PC-9 (cell line): ENCODE data around the gene ZNF37A. TPM values are rescaled to one million over a fixed set of nuclear protein-coding genes. Genes with fewer than 3 reads are reported as not detected.

Experiments used
- BruUV-seq: library from RNA; stranded (reverse); fragments of 400-500 nt; replicated peaks from 2 replicates; lab custom pipeline; 2021; lab: Mats Ljungman, UMichigan
- CTCF ChIA-PET: fragments of 300-600 bp; sonication (Branson Sonifier 250); formaldehyde crosslinking; loops from one replicate; lab custom pipeline; 2022; ENCODE audit warnings: antibody characterized with exemption; lab: Charles Lee
- POLR2A ChIA-PET: fragments of 300-600 bp; sonication (Branson Sonifier 250); formaldehyde crosslinking; loops from one replicate; lab custom pipeline; 2022; ENCODE audit warnings: antibody characterized with exemption; ENCODE audit not compliant: unreplicated experiment; lab: Charles Lee
- DNase-seq, 2 experiments: peaks; one replicate each; pipeline versions ENCODE4 v3.0.0 to v3.0.0-alpha.2; 2015 to 2022; ENCODE audit warnings: mixed read lengths in 1 of 2
- H2AFZ ChIP-seq: fragments of 200-600 bp; sonication (generic); 2 replicates; pipeline ENCODE4 v1.8.1; 2017; ENCODE audit warnings: antibody characterized with exemption
- H3F3A ChIP-seq: fragments of 200-600 bp; sonication (generic); 2 replicates; pipeline ENCODE4 v1.8.1; 2017; ENCODE audit warnings: antibody characterized with exemption, mild to moderate bottlenecking, low read depth; ENCODE audit not compliant: insufficient read depth
- H3K27ac ChIP-seq: fragments of 200-600 bp; sonication (generic); 2 replicates; pipeline ENCODE4 v1.6.1; 2016; ENCODE audit warnings: mixed run types
- H3K27me3 ChIP-seq: fragments of 200-600 bp; sonication (generic); 2 replicates; pipeline ENCODE4 v1.6.1; 2016; ENCODE audit warnings: low read depth, mixed run types; ENCODE audit not compliant: insufficient read depth
- H3K36me3 ChIP-seq: fragments of 200-600 bp; sonication (generic); 2 replicates; pipeline ENCODE4 v1.6.1; 2016; ENCODE audit warnings: low read depth, mixed run types
- H3K4me1 ChIP-seq: fragments of 200-600 bp; sonication (generic); replicated peaks from 2 replicates; pipeline ENCODE4 v1.6.1; 2016; ENCODE audit warnings: mixed run types; ENCODE audit not compliant: insufficient read depth
- H3K4me2 ChIP-seq: fragments of 200-600 bp; sonication (generic); 2 replicates; pipeline ENCODE4 v1.6.1; 2017; ENCODE audit warnings: mixed run types
- H3K4me3 ChIP-seq: fragments of 200-600 bp; sonication (generic); 2 replicates; pipeline ENCODE4 v1.6.1; 2016; ENCODE audit warnings: mixed run types
- H3K79me2 ChIP-seq: fragments of 200-600 bp; sonication (generic); 2 replicates; pipeline ENCODE4 v1.6.1; 2017; ENCODE audit warnings: low read depth, mixed run types
- H3K9me2 ChIP-seq: fragments of 200-600 bp; sonication (generic); 2 replicates; pipeline ENCODE4 v1.8.1; 2017; ENCODE audit warnings: mild to moderate bottlenecking; ENCODE audit not compliant: insufficient read depth
- H3K9me3 ChIP-seq: fragments of 200-600 bp; sonication (generic); 2 replicates; pipeline ENCODE4 v1.8.1; 2016; ENCODE audit warnings: low read depth; ENCODE audit not compliant: insufficient read depth
- H4K20me1 ChIP-seq: fragments of 200-600 bp; sonication (generic); 2 replicates; pipeline ENCODE4 v1.8.1; 2017; ENCODE audit not compliant: insufficient read depth
- CTCF ChIP-seq: fragments of 200-600 bp; sonication (generic); conservative IDR thresholded peaks from 2 replicates; pipeline ENCODE4 v1.6.1; 2017; ENCODE audit warnings: mixed run types, antibody characterized with exemption, mild to moderate bottlenecking, moderate library complexity
- EZH2 ChIP-seq: fragments of 200-600 bp; sonication (generic); IDR thresholded peaks from 2 replicates; pipeline ENCODE4 v1.8.0; 2017; ENCODE audit warnings: antibody characterized with exemption, low read depth
- intact Hi-C: fragments of 100-400 bp; cut with micrococcal nuclease; formaldehyde crosslinking; loops from one replicate; pipeline ENCODE4 v1.10.0; 2022; ENCODE audit not compliant: unreplicated experiment
- total RNA-seq: library from RNA; stranded (reverse); gene quantifications from 2 replicates; pipeline ENCODE4 v1.2.3, GENCODE V29; 2021

Gene ZNF37A
- total RNA-seq, 1 experiment from 2014 or later: 5.8 TPM

GRCh38 chr10:38103756-38104155 is 9.6 kb downstream of the ZNF37A start:
- H3K4me3 ChIP-seq: no peak overlapping the region
- BruUV-seq: no TSS peak
- intact Hi-C loops: no loop called here
- CTCF ChIA-PET: no interaction called here
- H3F3A ChIP-seq: no peaks in the 10 kb centered on the region
- no peaks in the 10 kb centered on the region for H3K79me2 ChIP-seq
- H3K9me3 ChIP-seq: 0 out of 2 replicates have a peak, but pooled peaks cover 4% of the 10 kb centered on the region
- DNase-seq: no peak
- POLR2A ChIA-PET: no interaction called here
- H3K4me2 ChIP-seq: no peak overlapping the region
- no peaks in the 10 kb centered on the region for H4K20me1 ChIP-seq
- H3K27me3 ChIP-seq: no peaks in the 10 kb centered on the region
- TF ChIP-seq EZH2 (no peak), CTCF (no peak)
- no peaks in the 10 kb centered on the region for H3K9me2 ChIP-seq
- H3K4me1 ChIP-seq: no peaks in the 10 kb centered on the region
- peaks cover 15% of the 10 kb centered on the region; the same call in 1 of the 2 replicates for H3K36me3 ChIP-seq
- H2AFZ ChIP-seq: no peak overlapping the region
- no peak overlapping the region for H3K27ac ChIP-seq

- POLR2A ChIA-PET: no interaction called here
- CTCF ChIA-PET: no interaction called here
- Histone ChIP-seq H4K20me1 (no peaks in the 10 kb centered on the region), H2AFZ (no peak overlapping the region), H3F3A (no peaks in the 10 kb centered on the region; the same call in 1 of the 2 replicates), H3K27me3 (no peaks in the 10 kb centered on the region), H3K4me2 (no peak overlapping the region), H3K36me3 (peaks cover 11% of the 10 kb centered on the region), H3K4me1 (no peaks in the 10 kb centered on the region), H3K9me2 (no peaks in the 10 kb centered on the region), H3K79me2 (no peaks in the 10 kb centered on the region), H3K27ac (no peak overlapping the region), H3K4me3 (no peak overlapping the region), H3K9me3 (peaks cover 8% of the 10 kb centered on the region)
- intact Hi-C loops: no loop called here
- BruUV-seq: no TSS peak
- no peak for TF ChIP-seq CTCF
- no peak for DNase-seq
Observed at GRCh38 chr10:38112159-38112558, 18.0 kb downstream of the ZNF37A start.

- intact Hi-C loops: no loop called here
- Histone ChIP-seq H3K4me3 (no peak overlapping the region), H3K36me3 (peaks cover 19% of the 10 kb centered on the region), H3K9me2 (no peaks in the 10 kb centered on the region), H3F3A (peaks cover 9% of the 10 kb centered on the region; the same call in 1 of the 2 replicates), H3K79me2 (no peaks in the 10 kb centered on the region), H3K9me3 (peaks cover 45% of the 10 kb centered on the region), H2AFZ (no peak overlapping the region), H3K27ac (no peak overlapping the region), H3K27me3 (no peaks in the 10 kb centered on the region), H4K20me1 (no peaks in the 10 kb centered on the region), H3K4me1 (no peaks in the 10 kb centered on the region), H3K4me2 (no peak overlapping the region)
- BruUV-seq: no TSS peak
- TF ChIP-seq EZH2 (no peak), CTCF (no peak)
- no peak for DNase-seq
- POLR2A ChIA-PET: no interaction called here
- CTCF ChIA-PET: no interaction called here
Observed at GRCh38 chr10:38118072-38118807, 24.1 kb downstream of the ZNF37A start.
